H9 (cell line): ENCODE data around the gene CNGA2. TPM values are rescaled to one million over a fixed set of nuclear protein-coding genes. Genes with fewer than 3 reads are reported as not detected.

ENCODE experiments used
- DNase-seq: peaks from one replicate; pipeline ENCODE4 v3.0.0-alpha.2; 2017
- H2AFZ ChIP-seq: one replicate; pipeline ENCODE4 v1.6.1; 2013; ENCODE audit warnings: mild to moderate bottlenecking, low read length, control low read depth, moderate library complexity
- H2AK5ac ChIP-seq: 2 replicates; pipeline ENCODE4 v1.6.1; 2013; ENCODE audit warnings: low read length, control low read depth, mixed read lengths; ENCODE audit not compliant: insufficient read length
- H2BK120ac ChIP-seq: one replicate; pipeline ENCODE4 v1.6.1; 2013; ENCODE audit warnings: low read depth, mild to moderate bottlenecking, low read length, control low read depth, inconsistent platforms; ENCODE audit not compliant: poor library complexity, severe bottlenecking
- H2BK12ac ChIP-seq: 2 replicates; pipeline ENCODE4 v1.6.1; 2013; ENCODE audit warnings: low read length, control low read depth, mixed read lengths, low read depth; ENCODE audit not compliant: insufficient read length
- H2BK15ac ChIP-seq: 2 replicates; pipeline ENCODE4 v1.6.1; 2013; ENCODE audit warnings: low read depth, low read length, control low read depth
- H2BK20ac ChIP-seq: one replicate; pipeline ENCODE4 v1.6.1; 2013; ENCODE audit warnings: low read depth, mild to moderate bottlenecking, low read length, control low read depth, inconsistent platforms; ENCODE audit not compliant: poor library complexity, severe bottlenecking
- H2BK5ac ChIP-seq: 2 replicates; pipeline ENCODE4 v1.6.1; 2013; ENCODE audit warnings: low read length, control low read depth, mixed read lengths; ENCODE audit not compliant: insufficient read length
- H3K14ac ChIP-seq: 2 replicates; pipeline ENCODE4 v1.6.1; 2013; ENCODE audit warnings: low read length, control low read depth; ENCODE audit not compliant: insufficient read depth
- H3K18ac ChIP-seq: 2 replicates; pipeline ENCODE4 v1.6.1; 2013; ENCODE audit warnings: low read depth, mild to moderate bottlenecking, mixed read lengths, low read length, control low read depth; ENCODE audit not compliant: insufficient read length
- H3K23ac ChIP-seq: 2 replicates; pipeline ENCODE4 v1.6.1; 2013; ENCODE audit warnings: low read length, control low read depth, mixed read lengths, low read depth; ENCODE audit not compliant: insufficient read length
- H3K23me2 ChIP-seq: 2 replicates; pipeline ENCODE4 v1.6.1; 2013; ENCODE audit warnings: low read depth, mild to moderate bottlenecking, mixed read lengths, low read length, control low read depth; ENCODE audit not compliant: insufficient read length, poor library complexity, severe bottlenecking
- H3K27ac ChIP-seq: 2 replicates; pipeline ENCODE4 v1.5.1; 2013; ENCODE audit warnings: low read length, control low read depth, mixed read lengths, low read depth; ENCODE audit not compliant: insufficient read length
- H3K27me3 ChIP-seq: 2 replicates; pipeline ENCODE4 v1.6.1; 2013; ENCODE audit warnings: low read length, control low read depth, inconsistent platforms; ENCODE audit not compliant: insufficient read depth
- H3K4ac ChIP-seq: 2 replicates; pipeline ENCODE4 v1.6.1; 2013; ENCODE audit warnings: low read depth, mild to moderate bottlenecking, control low read depth, inconsistent platforms, low read length, moderate library complexity
- H3K4me1 ChIP-seq: 2 replicates; pipeline ENCODE4 v1.6.1; 2013; ENCODE audit warnings: low read length, control low read depth, inconsistent platforms; ENCODE audit not compliant: insufficient read depth
- H3K4me2 ChIP-seq: 2 replicates; pipeline ENCODE4 v1.6.1; 2013; ENCODE audit warnings: low read length, control low read depth, mixed read lengths; ENCODE audit not compliant: insufficient read length, insufficient read depth
- H3K56ac ChIP-seq: 2 replicates; pipeline ENCODE4 v1.6.1; 2013; ENCODE audit warnings: low read depth, mild to moderate bottlenecking, mixed read lengths, low read length, control low read depth; ENCODE audit not compliant: insufficient read length
- H3K79me1 ChIP-seq: 2 replicates; pipeline ENCODE4 v1.6.1; 2013; ENCODE audit warnings: low read depth, mild to moderate bottlenecking, moderate library complexity, low read length, control low read depth, inconsistent platforms; ENCODE audit not compliant: insufficient read depth, poor library complexity, severe bottlenecking
- H3K79me2 ChIP-seq: 2 replicates; pipeline ENCODE4 v1.6.1; 2013; ENCODE audit warnings: low read length, control low read depth, inconsistent platforms; ENCODE audit not compliant: insufficient read depth
- H3K9ac ChIP-seq: 2 replicates; pipeline ENCODE4 v1.6.1; 2013; ENCODE audit warnings: low read length, control low read depth, mixed read lengths; ENCODE audit not compliant: insufficient read length; ENCODE audit errors: extremely low read depth
- H3K9me3 ChIP-seq: one replicate; pipeline ENCODE4 v1.6.1; 2013; ENCODE audit warnings: low read depth, low read length, inconsistent platforms; ENCODE audit not compliant: control insufficient read depth
- H3T11ph ChIP-seq: one replicate; pipeline ENCODE4 v1.6.1; 2013; ENCODE audit warnings: mild to moderate bottlenecking, low read length, control low read depth, inconsistent platforms
- H4K20me1 ChIP-seq: one replicate; pipeline ENCODE4 v1.6.1; 2013; ENCODE audit not compliant: control insufficient read depth, insufficient read length, insufficient read depth
- H4K5ac ChIP-seq: 2 replicates; pipeline ENCODE4 v1.6.1; 2013; ENCODE audit warnings: low read depth, mild to moderate bottlenecking, mixed read lengths, low read length, control low read depth; ENCODE audit not compliant: insufficient read length
- H4K8ac ChIP-seq: replicated peaks from 2 replicates; pipeline ENCODE4 v1.6.1; 2013; ENCODE audit warnings: low read length, control low read depth, mixed read lengths, low read depth; ENCODE audit not compliant: insufficient read length
- H4K91ac ChIP-seq: 2 replicates; pipeline ENCODE4 v1.6.1; 2013; ENCODE audit warnings: low read depth, mild to moderate bottlenecking, moderate library complexity, mixed read lengths, low read length, control low read depth; ENCODE audit not compliant: insufficient read length
- H3K27ac Mint-ChIP-seq, 3 experiments: 2 replicates in 2 of 3; 3 replicates in 1 of 3; pipeline ENCODE4 v1.8.0; 2020 to 2021; ENCODE audit warnings: mixed read lengths in 3 of 3, mild to moderate bottlenecking in 1 of 3, moderate library complexity in 1 of 3
- H3K27me3 Mint-ChIP-seq: 2 replicates; pipeline ENCODE4 v1.8.0; 2021; ENCODE audit warnings: low read depth, mild to moderate bottlenecking, moderate library complexity, mixed read lengths
- H3K36me3 Mint-ChIP-seq, 3 experiments: 2 replicates in 2 of 3; 3 replicates in 1 of 3; pipeline ENCODE4 v1.8.0; 2020 to 2021; ENCODE audit warnings: low read depth in 3 of 3, mixed read lengths in 3 of 3; ENCODE audit not compliant: insufficient read depth in 1 of 3
- H3K4me1 Mint-ChIP-seq, 2 experiments: 2 replicates each; pipeline ENCODE4 v1.8.0; 2020; ENCODE audit warnings: mixed read lengths in 2 of 2
- H3K4me3 Mint-ChIP-seq, 2 experiments: 2 replicates in 1 of 2; 3 replicates in 1 of 2; pipeline ENCODE4 v1.8.0; 2020 to 2021; ENCODE audit warnings: mild to moderate bottlenecking in 2 of 2, mixed read lengths in 2 of 2, moderate library complexity in 1 of 2
- H3K9me3 Mint-ChIP-seq, 2 experiments: 2 replicates in 1 of 2; 3 replicates in 1 of 2; pipeline ENCODE4 v1.8.0; 2020; ENCODE audit warnings: mild to moderate bottlenecking in 2 of 2, mixed read lengths in 2 of 2, moderate library complexity in 1 of 2
- WGBS: extraction: QIAGEN DNeasy Blood & Tissue Kit; methylation state at CpG from one replicate; pipeline ENCODE4 v1.1.7; 2013; ENCODE audit warnings: missing lambda C conversion rate, low lambda C conversion rate, mixed read lengths; ENCODE audit not compliant: insufficient read length; ENCODE audit errors: extremely low coverage; 5-methylcytosine and 5-hydroxymethylcytosine counted together
- total RNA-seq: library from RNA; stranded (reverse); gene quantifications from 2 replicates; pipeline ENCODE4 v1.2.1, GENCODE V29; 2021
- TF ChIP-seq, protein P1 (sequence below): fragments of 200-600 bp; sonication (generic); conservative IDR thresholded peaks from 3 replicates; pipeline ENCODE4 v1.8.0; 2021; ENCODE audit warnings: antibody characterized with exemption, mild to moderate bottlenecking

CNGA2 gene
- total RNA-seq, 1 experiment from 2014 or later, result not detected

DNA sequence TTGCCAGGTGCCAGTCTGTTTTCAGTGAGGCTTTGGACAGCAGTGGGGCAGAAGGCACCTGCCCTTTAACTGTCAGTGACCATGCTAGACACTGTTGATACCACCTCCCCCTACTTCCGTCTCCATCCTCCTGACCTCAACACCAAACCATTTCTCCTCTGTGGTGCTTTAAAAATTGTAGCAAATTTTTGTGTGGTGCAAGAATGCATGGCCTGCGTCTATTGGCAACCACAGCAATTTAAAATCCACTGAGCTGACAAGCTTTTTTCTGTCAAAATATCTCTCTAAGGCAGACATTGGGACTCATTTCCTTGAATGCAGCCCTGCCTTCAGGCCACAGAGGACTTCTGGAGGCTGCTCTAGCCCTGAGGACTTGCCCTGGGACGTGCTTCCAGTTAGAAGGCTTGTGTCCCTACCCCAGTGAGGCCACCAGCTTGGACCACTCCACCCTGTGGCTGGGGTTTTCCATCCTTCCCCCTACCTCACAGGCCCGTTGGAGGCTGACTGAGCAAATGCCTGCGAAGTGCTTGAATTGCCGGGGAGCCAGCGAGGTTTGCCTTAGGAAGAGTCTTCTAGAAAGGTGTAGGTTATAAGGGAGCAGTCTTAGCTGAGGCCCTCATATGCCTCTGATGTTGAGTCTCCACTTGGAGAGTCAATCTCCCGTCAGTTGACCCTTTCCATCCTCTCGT is 32.4 kb upstream of the CNGA2 start:
- Histone ChIP-seq H3K56ac (no peak overlapping the region), H3K9ac (no peak overlapping the region), H3K23me2 (no peaks in the 10 kb centered on the region), H4K5ac (no peak overlapping the region), H2BK120ac (no peak overlapping the region), H3K23ac (no peak overlapping the region), H4K20me1 (no peaks in the 10 kb centered on the region), H3K4ac (no peak overlapping the region), H2BK12ac (no peak overlapping the region), H3K79me1 (no peaks in the 10 kb centered on the region), H3T11ph (no peak overlapping the region), H3K18ac (no peak overlapping the region), H2BK5ac (no peak overlapping the region), H2BK20ac (no peak overlapping the region), H2BK15ac (no peak overlapping the region), H2AK5ac (no peak overlapping the region), H3K4me2 (no peak overlapping the region), H3K27ac (no peak overlapping the region), H3K9me3 (peaks cover 61% of the 10 kb centered on the region), H3K79me2 (no peaks in the 10 kb centered on the region), H3K4me1 (no peaks in the 10 kb centered on the region; the same call in 1 of the 2 replicates), H3K27me3 (no peaks in the 10 kb centered on the region), H4K8ac (no peak overlapping the region), H2AFZ (no peak overlapping the region), H3K14ac (no peak overlapping the region), H4K91ac (no peak overlapping the region)
- H3K36me3 Mint-ChIP-seq, result peaks cover 0 to 1% (median 0%) of the 10 kb centered on the region in 3 experiments; a peak in 2 of 7 replicates
- H3K27ac Mint-ChIP-seq, result no peak overlapping the region
- no peak overlapping the region for H3K4me3 Mint-ChIP-seq
- peaks cover 2 to 3% of the 10 kb centered on the region in 2 experiments; a peak in 2 of 4 replicates for H3K4me1 Mint-ChIP-seq
- WGBS, result no CpG with 5 or more reads among the region's 9 CpGs
- DNase-seq, result no peak
- TF ChIP-seq, protein P1, sequence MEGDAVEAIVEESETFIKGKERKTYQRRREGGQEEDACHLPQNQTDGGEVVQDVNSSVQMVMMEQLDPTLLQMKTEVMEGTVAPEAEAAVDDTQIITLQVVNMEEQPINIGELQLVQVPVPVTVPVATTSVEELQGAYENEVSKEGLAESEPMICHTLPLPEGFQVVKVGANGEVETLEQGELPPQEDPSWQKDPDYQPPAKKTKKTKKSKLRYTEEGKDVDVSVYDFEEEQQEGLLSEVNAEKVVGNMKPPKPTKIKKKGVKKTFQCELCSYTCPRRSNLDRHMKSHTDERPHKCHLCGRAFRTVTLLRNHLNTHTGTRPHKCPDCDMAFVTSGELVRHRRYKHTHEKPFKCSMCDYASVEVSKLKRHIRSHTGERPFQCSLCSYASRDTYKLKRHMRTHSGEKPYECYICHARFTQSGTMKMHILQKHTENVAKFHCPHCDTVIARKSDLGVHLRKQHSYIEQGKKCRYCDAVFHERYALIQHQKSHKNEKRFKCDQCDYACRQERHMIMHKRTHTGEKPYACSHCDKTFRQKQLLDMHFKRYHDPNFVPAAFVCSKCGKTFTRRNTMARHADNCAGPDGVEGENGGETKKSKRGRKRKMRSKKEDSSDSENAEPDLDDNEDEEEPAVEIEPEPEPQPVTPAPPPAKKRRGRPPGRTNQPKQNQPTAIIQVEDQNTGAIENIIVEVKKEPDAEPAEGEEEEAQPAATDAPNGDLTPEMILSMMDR, result no peak
- peaks cover 68 to 73% of the 10 kb centered on the region in 2 experiments for H3K9me3 Mint-ChIP-seq
- H3K27me3 Mint-ChIP-seq, result peaks cover 5% of the 10 kb centered on the region
